SK-N-SH (cell line): ENCODE measurements around the gene AHCYL2. TPM values are rescaled to one million over a fixed set of nuclear protein-coding genes. Genes with fewer than 3 reads are reported as not detected.

Source experiments
- ELF1 ChIP-seq: IDR thresholded peaks from 2 replicates; pipeline ENCODE4 v1.4.0; 2012
- EP300 ChIP-seq, 2 experiments: IDR thresholded peaks; 2 replicates each; pipeline versions ENCODE4 v1.4.0 to v1.6.1; 2012; ENCODE audit warnings: borderline replicate concordance in 1 of 2, low read depth in 1 of 2, low read length in 1 of 2
- FOSL2 ChIP-seq: IDR thresholded peaks from 2 replicates; pipeline ENCODE4 v1.4.0; 2012; ENCODE audit warnings: low read depth, mild to moderate bottlenecking, moderate library complexity, borderline replicate concordance
- FOXJ3 ChIP-seq: sonication (generic); formaldehyde crosslinking; IDR thresholded peaks from 2 replicates; pipeline ENCODE4 v1.5.1; 2020; ENCODE audit warnings: mild to moderate bottlenecking, missing genetic modification reagents
- FOXM1 ChIP-seq: IDR thresholded peaks from 2 replicates; pipeline ENCODE4 v1.4.0; 2012; ENCODE audit warnings: low read depth, mild to moderate bottlenecking
- GATA2 ChIP-seq: sonication (generic); formaldehyde crosslinking; IDR thresholded peaks from 2 replicates; pipeline ENCODE4 v1.5.0; 2020; ENCODE audit warnings: mild to moderate bottlenecking, missing genetic modification reagents
- MEF2A ChIP-seq: IDR thresholded peaks from 2 replicates; pipeline ENCODE4 v1.4.0; 2012; ENCODE audit warnings: low read depth, borderline replicate concordance
- NFIC ChIP-seq: IDR thresholded peaks from 2 replicates; pipeline ENCODE4 v1.4.0; 2012; ENCODE audit warnings: borderline replicate concordance
- NRF1 ChIP-seq: IDR thresholded peaks from 2 replicates; pipeline ENCODE4 v1.6.1; 2012; ENCODE audit warnings: low read depth, mild to moderate bottlenecking, low read length
- PBX3 ChIP-seq: IDR thresholded peaks from 2 replicates; pipeline ENCODE4; 2012
- POLR2AphosphoS5 ChIP-seq: IDR thresholded peaks from 2 replicates; pipeline ENCODE4 v1.6.1; 2012; ENCODE audit warnings: low read depth, low read length
- RAD21 ChIP-seq: IDR thresholded peaks from 2 replicates; pipeline ENCODE4 v1.6.1; 2012; ENCODE audit warnings: mild to moderate bottlenecking, low read length
- RCOR1 ChIP-seq: fragments of 150-350 bp; IDR thresholded peaks from 2 replicates; pipeline ENCODE4 v1.6.1; 2017; ENCODE audit warnings: antibody characterized with exemption, low read length
- RXRA ChIP-seq: IDR thresholded peaks from 2 replicates; pipeline ENCODE4 v1.4.0; 2012; ENCODE audit warnings: low read depth, mild to moderate bottlenecking, borderline replicate concordance
- SMC3 ChIP-seq: IDR thresholded peaks from 2 replicates; pipeline ENCODE4 v1.6.1; 2012; ENCODE audit warnings: low read depth, low read length, improper control_type of control experiment
- TAF1 ChIP-seq: IDR thresholded peaks from 2 replicates; pipeline ENCODE4 v1.6.1; 2012; ENCODE audit warnings: low read depth, mild to moderate bottlenecking, low read length, moderate library complexity, borderline replicate concordance
- USF1 ChIP-seq: IDR thresholded peaks from 2 replicates; pipeline ENCODE4 v1.4.0; 2012; ENCODE audit warnings: low read depth, borderline replicate concordance
- YY1 ChIP-seq: IDR thresholded peaks from 2 replicates; pipeline ENCODE4 v1.4.0; 2012; ENCODE audit warnings: low read depth, mild to moderate bottlenecking
- polyA plus RNA-seq, 3 experiments: library from polyadenylated mRNA; depleted of rRNA; stranded (reverse); fragments of >200 nt; gene quantifications; 2 replicates each; pipeline ENCODE4 v1.2.3, GENCODE V29; 2012
- TF ChIP-seq, protein P1 (sequence below): IDR thresholded peaks from 2 replicates; pipeline ENCODE4 v1.6.1; 2012; ENCODE audit warnings: mild to moderate bottlenecking, low read depth, low read length, moderate library complexity
- TF ChIP-seq, protein P2 (sequence below): IDR thresholded peaks from 2 replicates; pipeline ENCODE4 v1.4.0; 2012; ENCODE audit warnings: low read depth
- TF ChIP-seq, protein P3 (sequence below): fragments of 150-350 bp; IDR thresholded peaks from 2 replicates; pipeline ENCODE4 v1.6.1; 2016; ENCODE audit warnings: mild to moderate bottlenecking, low read depth, low read length

AHCYL2 gene
- polyA plus RNA-seq, 1 of the 3 experiments (the other 2 are of a cell fraction): 20.4 TPM

GRCh38 chr7:129433847-129434674, 209.2 kb downstream of the AHCYL2 start, which contains the start of gene STRIP2 (continued):
- no peak for TF ChIP-seq USF1
- TF ChIP-seq, protein P1, sequence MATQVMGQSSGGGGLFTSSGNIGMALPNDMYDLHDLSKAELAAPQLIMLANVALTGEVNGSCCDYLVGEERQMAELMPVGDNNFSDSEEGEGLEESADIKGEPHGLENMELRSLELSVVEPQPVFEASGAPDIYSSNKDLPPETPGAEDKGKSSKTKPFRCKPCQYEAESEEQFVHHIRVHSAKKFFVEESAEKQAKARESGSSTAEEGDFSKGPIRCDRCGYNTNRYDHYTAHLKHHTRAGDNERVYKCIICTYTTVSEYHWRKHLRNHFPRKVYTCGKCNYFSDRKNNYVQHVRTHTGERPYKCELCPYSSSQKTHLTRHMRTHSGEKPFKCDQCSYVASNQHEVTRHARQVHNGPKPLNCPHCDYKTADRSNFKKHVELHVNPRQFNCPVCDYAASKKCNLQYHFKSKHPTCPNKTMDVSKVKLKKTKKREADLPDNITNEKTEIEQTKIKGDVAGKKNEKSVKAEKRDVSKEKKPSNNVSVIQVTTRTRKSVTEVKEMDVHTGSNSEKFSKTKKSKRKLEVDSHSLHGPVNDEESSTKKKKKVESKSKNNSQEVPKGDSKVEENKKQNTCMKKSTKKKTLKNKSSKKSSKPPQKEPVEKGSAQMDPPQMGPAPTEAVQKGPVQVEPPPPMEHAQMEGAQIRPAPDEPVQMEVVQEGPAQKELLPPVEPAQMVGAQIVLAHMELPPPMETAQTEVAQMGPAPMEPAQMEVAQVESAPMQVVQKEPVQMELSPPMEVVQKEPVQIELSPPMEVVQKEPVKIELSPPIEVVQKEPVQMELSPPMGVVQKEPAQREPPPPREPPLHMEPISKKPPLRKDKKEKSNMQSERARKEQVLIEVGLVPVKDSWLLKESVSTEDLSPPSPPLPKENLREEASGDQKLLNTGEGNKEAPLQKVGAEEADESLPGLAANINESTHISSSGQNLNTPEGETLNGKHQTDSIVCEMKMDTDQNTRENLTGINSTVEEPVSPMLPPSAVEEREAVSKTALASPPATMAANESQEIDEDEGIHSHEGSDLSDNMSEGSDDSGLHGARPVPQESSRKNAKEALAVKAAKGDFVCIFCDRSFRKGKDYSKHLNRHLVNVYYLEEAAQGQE: peak; percentile 69
- TF ChIP-seq YY1: peak; percentile 40; the same call in 1 of the 2 replicates
- TF ChIP-seq RAD21: peak; percentile 11; the same call in 1 of the 2 replicates
- no peak for TF ChIP-seq FOXM1
- TF ChIP-seq POLR2AphosphoS5: 0 out of 2 replicates have a peak, but pooled peaks have one; percentile 31
- TF ChIP-seq EP300 (IDR thresholded peaks at IDR 0.05; ENCODE audit: borderline replicate concordance in 1 of 2, low read depth in 1 of 2, low read length in 1 of 2): no peak; a peak in 1 of 4 replicates
- no peak for TF ChIP-seq NRF1
- no peak for TF ChIP-seq GATA2 (CRISPR knock-in tag)
- TF ChIP-seq FOSL2: no peak
- TF ChIP-seq, protein P2, sequence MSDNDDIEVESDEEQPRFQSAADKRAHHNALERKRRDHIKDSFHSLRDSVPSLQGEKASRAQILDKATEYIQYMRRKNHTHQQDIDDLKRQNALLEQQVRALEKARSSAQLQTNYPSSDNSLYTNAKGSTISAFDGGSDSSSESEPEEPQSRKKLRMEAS: peak; percentile 46
- TF ChIP-seq SMC3: 0 out of 2 replicates have a peak, but pooled peaks have one; percentile 8
- TF ChIP-seq RXRA: no peak
- TF ChIP-seq PBX3: peak; percentile 14; the same call in 1 of the 2 replicates
- peak; percentile 6; the same call in 1 of the 2 replicates for TF ChIP-seq RCOR1
- TF ChIP-seq FOXJ3 (CRISPR knock-in tag): peak; percentile 42; the same call in 1 of the 2 replicates
- TF ChIP-seq TAF1: peak; percentile 95
- no peak for TF ChIP-seq MEF2A
- TF ChIP-seq NFIC: no peak
- TF ChIP-seq, protein P3, sequence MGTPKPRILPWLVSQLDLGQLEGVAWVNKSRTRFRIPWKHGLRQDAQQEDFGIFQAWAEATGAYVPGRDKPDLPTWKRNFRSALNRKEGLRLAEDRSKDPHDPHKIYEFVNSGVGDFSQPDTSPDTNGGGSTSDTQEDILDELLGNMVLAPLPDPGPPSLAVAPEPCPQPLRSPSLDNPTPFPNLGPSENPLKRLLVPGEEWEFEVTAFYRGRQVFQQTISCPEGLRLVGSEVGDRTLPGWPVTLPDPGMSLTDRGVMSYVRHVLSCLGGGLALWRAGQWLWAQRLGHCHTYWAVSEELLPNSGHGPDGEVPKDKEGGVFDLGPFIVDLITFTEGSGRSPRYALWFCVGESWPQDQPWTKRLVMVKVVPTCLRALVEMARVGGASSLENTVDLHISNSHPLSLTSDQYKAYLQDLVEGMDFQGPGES: peak; percentile 51
- no peak for TF ChIP-seq ELF1
